T-helper 22 cell (primary cell): ENCODE data around the gene ARRB1.
"Not testable (repeated sequence)": the region's sequence is repeated elsewhere in the genome, so short reads cannot be mapped to it uniquely, and the experiment has no call there.

ENCODE experiments used
- DNase-seq: peaks from one replicate; pipeline ENCODE4 v3.0.0-alpha.2; 2020; ENCODE audit warnings: low read depth

The ARRB1 gene

DNA sequence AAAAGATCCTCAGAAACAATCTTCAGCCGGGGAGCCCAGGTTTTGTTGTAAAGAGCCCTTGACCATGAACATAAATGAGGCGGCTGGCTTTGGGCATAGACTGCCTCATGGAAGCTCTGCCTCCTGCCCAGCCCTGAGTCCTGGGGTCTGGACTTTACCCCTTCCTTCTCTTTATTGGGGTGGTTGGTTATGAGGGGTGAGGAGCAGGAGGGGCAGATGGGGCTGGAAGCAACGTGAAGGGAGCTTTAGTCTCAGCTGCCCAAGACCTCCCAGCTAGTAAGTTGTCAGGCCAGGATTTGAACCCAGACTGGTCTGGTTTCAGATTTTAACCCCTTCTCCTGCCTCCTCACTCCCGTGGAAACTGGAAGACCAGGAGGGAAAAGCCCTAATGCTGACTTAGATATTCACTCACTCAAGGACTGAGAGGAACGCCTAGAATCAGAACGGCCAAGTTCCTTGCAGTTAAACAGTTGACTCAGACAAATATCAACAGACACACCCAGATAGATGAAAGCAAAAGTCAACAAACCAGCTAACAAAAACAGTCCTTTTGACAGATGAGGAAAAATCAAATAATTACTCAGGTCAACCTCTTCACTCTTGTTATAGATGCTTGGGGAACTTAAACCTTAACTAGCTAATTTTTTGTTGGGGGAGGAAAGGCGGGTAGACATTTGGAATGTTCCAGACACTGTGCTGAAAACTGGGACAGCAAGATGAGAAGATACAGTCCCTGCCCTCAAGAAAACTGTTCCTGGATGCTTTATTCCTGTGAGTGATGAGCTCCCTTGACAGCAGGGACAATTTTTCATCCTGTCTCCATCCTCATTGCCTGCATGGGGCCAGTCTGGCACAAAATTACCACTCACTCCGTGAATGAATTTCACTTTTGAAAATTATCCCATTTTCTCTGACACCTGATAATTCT is 20.8 kb upstream of the ARRB1 start:
- no peak for DNase-seq

DNA sequence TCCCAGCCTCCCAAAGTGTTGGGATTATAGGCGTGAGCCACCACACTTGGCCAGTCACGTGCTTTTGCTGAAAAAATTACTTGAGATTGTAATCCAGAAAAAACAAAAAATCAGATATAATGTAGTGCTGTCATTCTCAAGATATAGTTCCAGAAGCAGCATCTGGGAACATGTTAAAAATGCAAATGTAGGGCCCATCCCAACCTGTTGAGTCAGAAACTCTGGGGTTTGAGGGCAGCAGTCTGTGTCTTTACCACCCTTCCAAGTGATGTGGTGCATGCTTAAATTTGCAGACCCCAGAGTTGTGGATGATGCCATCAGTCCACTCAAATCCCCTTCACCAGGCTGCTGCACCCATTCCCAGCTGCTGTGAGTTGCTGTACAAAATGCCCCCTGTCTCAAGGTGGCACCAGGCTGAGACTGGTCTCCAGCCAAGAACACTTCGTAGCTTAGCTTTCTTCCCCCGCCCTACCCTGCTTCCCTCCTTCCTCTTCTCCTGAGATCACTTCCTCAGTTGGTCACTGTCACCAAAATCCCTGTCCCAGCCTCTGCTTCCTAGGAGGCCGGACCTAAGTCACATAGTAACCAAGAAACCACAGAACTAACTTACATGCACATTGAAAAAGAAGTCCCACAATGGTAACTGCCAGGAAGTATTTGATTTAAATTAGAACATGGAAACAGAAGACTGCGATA is 18.2 kb upstream of the ARRB1 start:
- DNase-seq: no peak

DNA sequence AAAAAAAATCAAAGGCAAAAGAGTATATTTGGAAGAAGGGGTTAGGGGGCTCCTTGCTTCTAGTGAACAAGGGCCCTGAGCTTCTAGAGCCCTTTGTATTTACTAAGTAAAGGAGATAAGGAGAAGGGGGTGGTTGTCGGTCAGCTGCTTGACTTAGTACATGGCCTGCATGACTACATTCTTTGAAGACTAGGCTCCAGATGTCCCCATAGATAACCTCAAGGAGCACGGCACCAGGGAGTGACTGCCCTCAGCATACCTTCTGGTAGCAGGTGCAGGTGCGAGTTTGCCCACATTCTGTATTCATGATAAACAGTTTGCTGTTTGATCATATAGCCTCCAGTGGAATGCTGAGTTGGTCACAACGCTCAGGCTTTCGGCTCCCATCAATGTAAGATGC is 15.4 kb upstream of the ARRB1 start:
- not testable (repeated sequence) for DNase-seq

DNA sequence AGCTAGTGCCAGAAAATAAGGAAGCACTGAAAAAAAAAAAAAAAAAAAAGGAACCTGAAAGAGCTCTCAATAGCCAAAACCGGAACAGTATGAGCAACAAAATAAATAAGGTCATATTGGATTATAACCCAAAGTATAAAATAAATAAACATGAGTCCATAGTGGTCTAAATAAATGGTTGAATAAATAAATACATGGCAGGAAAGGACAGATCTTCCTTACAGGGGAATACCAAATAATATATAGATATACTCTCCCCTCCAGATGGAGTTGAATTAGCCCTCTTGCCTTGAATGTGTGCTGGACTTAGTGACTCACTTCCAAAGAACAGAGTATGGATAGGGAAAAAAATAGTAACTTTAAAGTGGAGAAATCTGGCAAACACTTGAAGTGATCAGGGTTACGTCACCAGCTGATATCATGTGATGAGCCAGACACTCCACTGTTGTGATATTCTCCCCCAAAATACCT is 14.3 kb upstream of the ARRB1 start:
- no peak for DNase-seq

DNA sequence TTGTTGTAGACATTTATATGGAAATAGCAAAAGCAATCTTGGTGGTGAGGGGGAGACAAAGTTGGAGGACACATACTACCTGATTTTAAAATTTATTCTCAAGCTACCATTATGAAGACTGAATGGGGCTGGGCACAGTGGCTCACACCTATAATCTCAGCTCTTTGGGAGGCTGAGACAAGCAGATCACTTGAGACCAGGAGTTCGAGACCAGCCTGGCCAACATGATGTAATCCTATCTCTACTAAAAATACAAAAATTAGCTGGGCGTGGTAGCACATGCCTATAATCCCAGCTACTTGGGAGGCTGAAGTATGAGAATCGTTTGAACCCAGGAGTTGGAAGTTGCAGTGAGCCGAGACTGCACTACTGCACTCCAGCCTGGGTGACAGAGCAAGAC is 10.8 kb upstream of the ARRB1 start:
- not testable (repeated sequence) for DNase-seq

DNA sequence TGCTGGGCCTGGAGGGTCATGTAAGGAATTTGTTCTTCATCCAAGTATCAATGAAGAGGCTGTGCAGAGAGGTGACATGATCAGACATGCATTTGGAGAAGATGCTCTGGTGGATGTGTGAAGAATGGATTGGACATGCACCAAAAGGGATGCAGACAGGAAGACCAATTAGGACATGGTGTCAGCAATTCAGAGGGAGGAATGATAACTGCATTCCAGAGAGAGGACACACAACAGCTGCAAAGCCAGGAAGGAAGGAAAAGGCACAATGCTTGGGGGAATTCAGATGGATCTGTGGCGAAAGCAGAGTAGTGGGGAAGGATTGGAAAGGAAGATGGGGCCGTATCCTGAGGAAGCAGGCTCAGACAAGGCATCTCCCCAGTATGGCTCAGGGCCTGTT is 5.2 kb upstream of the ARRB1 start:
- DNase-seq: no peak

DNA sequence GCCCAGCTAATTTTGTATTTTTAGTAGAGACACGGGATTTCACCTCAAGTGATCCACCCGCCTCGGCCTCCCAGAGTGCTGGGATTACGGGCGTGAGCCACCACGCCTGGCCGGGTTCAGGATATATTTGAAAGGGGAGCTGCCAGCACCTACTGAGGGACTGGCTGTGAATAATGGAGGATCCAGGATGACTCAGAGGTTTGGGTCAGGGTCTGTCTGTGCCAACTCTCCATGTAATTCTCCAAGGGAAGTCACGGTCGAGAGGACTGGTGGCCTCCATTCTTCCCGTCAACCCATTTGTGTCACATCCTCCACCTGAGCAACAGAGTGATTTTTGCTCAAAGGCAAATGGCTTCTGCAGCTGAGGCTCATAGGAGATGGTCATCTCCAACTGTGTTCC is 3.6 kb upstream of the ARRB1 start:
- DNase-seq: no peak

DNA sequence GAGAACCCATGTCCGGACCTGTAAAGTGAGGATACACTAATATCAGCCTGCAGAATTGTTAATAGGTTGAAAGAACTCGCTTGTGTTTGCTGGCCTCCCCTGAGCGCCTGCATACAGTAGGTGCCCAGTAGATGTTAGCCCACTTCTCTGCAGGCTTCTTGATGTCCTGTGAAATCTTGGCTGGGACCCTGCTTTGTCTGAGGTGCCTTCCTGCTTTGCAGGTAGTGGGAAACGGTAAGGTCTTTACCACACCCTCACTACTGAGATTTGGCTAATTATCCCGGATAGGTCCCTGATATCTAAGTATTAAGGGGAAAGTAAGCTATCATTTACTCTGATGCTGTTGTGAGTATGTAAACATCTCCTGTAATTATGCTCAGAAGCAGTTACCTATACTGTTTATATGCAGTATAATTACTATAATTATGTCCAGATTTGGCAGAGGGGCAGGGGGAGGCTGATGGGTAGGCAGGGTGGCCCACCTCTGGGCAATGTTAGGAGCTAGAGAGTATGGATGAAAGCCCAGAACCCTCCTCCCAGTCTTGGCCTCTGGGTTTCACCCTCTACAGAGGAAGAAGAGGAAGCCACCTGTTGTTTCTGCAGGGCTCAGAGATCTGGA is 1.2 kb upstream of the ARRB1 start:
- no peak for DNase-seq

DNA sequence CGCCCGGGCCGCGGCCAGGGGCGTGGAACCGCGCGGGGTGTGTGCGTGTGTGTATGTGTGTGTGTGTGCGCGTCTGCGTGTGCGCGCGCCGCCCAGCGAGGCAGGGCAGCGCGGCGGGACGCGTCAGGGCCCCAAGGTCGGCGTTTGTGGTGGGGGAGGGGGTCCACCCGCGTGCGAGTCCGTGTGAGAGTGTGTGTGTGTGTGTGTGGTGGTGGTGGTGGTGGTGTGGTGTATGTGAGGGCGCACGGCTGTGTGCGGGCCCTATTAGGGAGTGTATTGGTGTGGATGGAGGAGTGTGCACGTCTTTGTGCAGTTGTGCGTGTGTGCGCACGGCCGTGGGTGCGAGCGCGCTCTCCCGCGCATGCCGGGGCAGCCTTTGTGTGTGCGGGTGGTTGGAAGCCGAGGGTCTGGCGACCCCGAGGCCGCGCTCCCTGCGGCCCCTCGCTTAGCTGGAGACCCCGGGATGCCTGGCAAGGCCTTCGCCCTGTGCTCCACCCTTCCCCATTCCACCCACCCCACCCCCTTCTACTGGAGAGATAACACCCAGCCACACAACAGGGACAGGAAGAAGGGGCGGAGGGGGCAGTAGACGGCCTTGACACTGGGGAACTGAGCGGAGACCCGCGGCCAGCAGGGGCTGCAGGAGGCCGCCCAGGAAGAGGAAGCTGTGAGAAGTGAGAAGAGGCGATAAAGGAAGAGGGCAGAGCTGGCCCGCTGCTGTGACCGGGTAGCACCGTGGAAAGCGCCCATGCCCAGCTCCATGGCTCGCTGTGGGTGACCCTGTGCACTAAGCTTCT is 528 bp upstream of the ARRB1 start:
- DNase-seq: peak; percentile 61

DNA sequence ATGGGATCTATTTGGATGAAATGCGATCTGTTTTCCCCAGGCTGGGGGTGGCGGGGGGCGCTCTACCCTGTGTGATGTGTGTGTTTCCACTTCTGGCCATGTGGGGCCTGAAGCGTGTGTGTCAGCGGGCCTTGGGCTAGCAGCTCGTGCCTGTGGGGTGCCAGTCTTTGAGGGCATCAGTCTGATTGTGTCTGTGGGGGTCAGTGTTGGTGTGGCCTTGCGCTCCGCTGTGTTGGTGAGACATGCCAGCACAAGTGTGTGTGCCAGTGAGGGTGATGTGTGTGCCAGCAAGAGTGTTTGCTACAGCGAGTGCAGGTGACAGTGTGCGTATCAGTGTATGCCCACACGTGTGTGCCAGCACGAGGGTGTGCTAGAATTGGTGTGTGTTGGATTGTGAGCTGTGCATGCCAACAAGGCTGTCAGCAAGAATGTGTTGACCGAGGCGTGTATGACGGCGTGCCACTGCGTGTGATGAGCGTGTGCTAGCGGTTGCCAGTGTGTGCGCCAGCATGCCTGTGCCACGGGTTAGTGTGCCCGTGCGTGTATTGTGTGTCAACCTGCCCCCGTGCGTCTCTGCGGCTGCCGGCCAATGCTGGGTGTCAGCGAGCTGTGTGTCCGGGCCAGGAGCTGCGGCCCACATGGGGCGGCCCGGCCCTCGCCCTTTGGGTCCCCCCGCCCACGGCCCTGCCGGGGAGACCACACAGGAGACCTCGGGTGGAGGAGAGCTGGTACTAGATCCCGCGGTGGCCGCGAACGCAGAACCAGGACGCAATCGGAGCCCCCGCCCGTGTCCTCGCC is 519 bp downstream of the ARRB1 start:
- peak; percentile 20 for DNase-seq

DNA sequence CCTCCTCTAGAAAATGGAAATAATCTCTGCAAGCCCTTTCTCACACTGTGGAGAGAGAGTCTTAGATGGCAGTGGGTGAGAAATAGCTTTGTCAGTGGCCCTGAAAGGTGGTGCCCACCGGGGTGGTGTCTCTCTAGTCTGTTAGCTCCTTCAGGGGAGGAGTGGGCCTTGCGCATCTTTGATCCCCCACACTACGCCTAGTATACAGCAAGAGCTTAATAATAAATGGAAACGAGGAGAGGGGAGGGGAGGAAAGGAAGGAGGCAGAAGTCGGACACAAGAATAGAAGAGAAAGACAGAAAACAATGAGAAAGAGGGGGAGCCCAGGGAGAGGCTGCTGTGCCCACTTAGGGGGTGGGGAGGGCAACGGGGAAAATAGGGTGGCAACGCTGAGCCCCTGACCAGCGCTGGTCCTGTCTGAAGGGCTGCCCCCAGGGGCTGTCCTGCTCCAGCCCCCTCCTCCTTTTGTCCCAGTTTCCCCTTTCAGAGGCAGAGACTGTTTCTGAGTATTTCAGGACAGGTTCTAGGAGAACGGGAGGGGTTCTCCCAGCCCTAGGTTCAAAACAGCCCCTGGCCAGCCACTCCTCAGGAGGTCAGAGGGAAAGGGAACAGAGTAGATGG is 1.2 kb downstream of the ARRB1 start:
- no peak for DNase-seq

DNA sequence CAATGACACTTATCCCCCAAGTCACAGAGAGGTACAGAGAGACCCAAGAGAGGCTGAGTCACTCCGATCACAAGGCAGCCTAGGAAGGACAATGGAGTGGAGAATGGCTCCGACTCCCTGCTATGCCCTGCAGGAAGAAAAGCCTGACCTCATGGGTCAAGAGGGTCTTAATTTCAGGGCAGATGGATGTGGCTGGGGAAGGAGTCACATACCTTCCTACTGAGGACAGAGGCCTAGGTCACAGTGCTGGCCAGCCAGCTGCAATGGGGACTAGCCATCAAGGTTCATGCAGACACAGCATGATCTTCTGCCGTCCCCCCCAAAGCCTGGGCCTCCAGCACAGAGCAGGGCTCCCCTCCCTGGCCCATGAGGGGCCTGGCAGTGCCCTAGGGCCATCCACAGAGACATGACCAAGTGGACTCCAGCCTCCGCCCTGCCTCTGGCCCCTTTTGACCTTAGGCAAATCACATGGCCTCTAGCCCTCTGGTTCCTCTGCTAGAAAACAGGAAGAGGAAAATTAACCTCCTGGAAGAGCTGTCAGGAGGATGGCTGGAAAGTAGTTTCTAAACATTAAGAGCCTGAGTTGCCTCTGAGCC is 1.8 kb downstream of the ARRB1 start:
- DNase-seq: no peak

DNA sequence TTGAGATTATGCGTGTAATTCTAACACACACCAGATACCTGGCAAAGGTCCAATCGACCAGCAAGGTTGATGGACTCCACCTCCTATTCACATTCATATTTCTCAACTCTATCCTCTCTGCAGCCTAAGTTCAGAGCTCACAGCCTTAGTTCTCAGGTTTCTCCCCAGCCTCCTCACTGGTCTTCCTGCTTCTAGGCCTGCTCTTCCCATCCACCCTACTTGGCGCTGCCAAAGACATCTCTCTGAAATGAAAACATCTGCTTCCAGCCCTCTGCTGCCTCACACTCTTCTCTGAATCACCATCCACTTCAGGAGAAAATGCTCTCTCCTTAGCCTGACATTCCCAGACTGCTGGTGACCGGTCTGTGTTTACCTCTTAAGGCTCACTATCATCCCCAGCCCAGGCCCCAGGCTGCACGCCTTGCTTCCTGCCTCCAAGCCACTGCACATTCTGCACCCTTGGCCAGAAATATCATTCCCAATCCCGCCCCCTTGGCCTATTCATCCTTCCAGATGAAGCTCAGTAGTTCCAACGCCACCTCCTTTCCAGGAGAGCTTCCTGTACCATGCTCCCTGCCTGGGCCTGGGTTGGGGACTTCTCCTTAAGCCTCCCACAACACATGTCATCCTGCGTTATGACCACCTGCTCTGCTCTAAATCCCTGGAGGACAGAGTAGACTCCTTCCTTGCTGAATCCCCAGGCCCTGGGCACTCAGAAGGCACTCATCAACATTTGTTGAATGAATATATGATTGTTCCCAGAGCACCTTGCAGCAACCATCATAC is 3.5 kb downstream of the ARRB1 start:
- DNase-seq: no peak

DNA sequence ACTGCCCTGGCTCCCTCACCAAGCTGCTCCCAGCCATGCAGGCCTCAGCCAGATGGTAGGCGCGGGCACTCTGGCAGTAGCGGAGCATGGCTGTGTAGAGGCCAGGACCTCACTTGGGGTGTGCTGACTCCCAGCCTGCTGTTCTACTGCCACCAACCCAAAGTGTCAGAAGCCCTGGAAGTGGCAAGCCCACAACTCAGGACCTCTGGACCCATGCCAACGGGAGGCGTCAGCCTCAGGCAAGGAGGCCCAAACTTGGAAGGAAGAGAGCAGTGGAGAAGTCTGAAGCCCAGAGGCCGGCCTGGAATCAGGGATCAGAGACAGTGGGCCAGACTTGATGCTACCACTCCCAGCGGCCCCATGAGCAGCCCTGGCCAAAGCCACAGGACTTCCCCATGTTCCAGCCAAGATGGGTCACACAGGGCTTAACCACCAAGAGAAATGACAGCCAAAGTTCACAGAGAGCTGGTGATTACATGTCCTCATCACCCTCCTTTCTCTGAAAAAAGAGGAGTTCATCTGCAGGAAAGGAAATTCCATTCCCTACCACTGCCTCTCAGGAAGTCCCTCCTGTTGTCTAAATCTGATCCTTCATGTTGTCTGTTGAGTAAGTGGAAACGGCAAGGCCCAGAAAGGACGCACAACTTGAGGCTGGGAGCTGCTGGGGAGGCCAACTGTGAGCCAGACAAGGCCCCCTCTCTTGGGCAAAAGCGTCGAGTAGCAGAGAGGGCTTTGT is 4.4 kb downstream of the ARRB1 start:
- DNase-seq: no peak

DNA sequence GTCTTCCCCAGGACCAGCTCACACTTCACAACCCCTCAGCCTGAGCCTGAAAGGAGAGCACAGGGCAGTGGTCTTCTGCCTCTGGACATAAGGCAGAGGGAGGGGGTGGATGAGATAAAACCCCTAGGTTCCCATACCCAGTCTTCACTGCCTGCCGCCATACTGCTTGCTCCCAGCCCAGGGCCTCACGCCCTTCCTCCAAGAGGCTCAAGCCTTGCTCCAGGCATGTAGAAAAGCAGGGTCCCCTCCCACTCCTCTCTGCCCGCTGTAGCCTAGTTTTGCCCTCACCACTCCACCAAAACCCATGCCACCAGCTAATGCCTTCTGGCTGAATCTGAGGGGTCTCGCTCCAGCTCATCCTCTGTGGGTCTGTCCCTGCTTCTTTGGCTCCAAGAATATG is 5.2 kb downstream of the ARRB1 start:
- DNase-seq: no peak

DNA sequence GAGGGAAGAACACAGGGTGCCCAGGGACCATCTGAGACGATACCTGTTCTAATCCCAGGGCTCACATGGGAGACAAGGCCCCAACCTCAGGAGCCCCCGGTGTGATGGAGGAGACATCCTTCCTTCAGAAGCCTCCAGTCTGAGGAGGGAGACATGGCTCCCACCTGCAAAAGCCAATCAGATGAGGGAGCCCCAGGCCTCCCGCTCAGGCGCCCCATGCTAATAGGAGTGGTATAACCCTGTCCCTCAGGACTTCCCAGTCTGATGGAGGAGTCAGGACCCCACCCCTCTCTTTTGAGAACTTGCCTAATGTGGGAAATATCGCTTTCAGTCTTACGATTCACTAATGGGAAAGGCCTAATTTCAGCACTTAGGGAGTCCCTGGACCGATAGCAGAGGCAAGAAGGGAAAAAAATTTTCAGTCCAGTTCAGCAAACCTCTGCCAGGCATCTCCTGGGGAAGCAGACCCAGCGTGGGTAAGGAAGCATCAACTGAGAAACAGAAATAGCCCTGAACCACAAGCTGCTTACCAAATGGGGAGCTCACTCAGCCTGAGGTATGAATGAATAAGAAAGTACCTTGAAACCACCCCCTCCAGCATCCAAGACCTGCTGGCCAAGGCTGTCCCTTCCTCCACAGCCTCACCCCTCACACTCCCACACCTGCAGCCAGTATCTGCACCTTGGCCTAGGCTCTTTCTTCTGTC is 5.9 kb downstream of the ARRB1 start:
- DNase-seq: no peak

DNA sequence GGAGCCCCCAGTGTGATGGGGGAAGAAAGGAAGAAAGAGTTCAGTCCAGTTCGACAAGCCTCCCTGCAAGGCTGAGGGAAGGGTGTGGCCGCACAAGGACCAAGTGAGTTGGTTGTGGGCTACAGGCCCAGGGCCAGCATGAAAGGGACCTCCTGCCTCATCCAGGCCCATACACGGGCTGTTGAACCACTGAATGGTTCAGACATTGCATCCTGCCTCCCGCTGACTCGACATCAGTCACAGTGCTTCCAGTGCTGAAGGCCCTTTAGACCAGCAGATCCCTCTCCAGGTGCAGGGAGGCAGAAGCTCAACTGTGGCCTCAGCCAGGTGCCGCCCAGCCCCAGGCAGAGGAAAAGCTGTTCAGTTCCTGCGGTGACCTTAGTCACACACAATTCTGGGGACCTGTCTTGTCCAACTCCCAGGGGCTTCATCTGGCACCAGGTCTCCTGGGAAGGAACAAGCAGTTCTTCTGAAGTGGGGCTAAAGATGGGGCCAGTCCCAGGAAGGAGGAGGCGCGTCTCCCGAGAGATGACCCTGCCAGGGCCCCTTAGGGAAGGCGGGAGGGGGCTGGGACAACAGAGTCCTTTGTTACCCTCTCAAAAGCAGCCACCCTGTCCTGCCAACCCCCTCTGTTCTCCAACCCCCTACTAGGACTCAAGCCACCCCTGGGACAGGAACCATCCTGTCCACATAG is 6.6 kb downstream of the ARRB1 start:
- no peak for DNase-seq

DNA sequence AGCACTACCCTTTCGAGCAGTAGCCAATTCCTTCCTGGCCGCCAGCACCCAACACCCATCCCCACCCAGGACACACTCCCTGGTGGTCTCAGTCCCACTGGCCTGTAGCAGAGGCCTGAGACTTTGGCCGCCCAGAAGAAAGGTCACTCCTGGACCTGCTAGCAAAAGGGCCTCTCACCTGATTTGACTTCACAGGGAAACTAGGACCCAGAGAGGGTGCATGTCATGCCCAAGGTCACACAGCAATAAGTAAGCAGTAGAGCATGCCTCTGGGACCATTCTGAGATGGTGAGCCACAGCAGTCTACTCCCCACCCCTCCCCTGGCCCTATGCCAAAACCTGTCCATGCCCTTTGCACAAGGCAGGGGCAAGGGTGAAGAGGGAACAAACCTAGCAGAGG is 7.3 kb downstream of the ARRB1 start:
- no peak for DNase-seq
